Activated naive CD8-positive, alpha-beta T cell treated with anti-CD3 and anti-CD28 coated beads for 36 hours (primary cell): ENCODE results near the gene UPP2. TPM values are rescaled to one million over a fixed set of nuclear protein-coding genes. Genes with fewer than 3 reads are reported as not detected.

Source experiments
- total RNA-seq, 2 experiments: library from RNA; stranded (reverse); gene quantifications; one replicate each; pipeline ENCODE4 v1.2.3, GENCODE V29; 2021

UPP2 gene
- total RNA-seq, 2 experiments from 2014 or later = not detected

Other genes starting within 250 kb of the UPP2 start
- 1 to 10 TPM; 6.4 to 7.1 TPM for gene ACVR1, start 225.5 kb upstream of the UPP2 start, total RNA-seq